Esophagus squamous epithelium (tissue), 4 donors: Measurements from ENCODE around the gene VIT.

ENCODE experiments used
- CTCF ChIP-seq, 6 experiments: fragments of 450-650 bp in 4 of 6; fragments of 200-600 bp in 2 of 6; sonication (generic) in 2 of 6; IDR thresholded peaks; one replicate each; pipeline ENCODE4 v1.5.1; 2016 to 2019; ENCODE audit warnings: antibody characterized with exemption in 6 of 6, mild to moderate bottlenecking in 4 of 6, moderate library complexity in 4 of 6
- POLR2A ChIP-seq, 4 donors: fragments of 450-650 bp; IDR thresholded peaks; one replicate each; pipeline ENCODE4 v1.6.1; 2017; ENCODE audit warnings: antibody characterized with exemption in 4 of 4, mild to moderate bottlenecking in 4 of 4, moderate library complexity in 3 of 4

- no peak for TF ChIP-seq POLR2A (IDR thresholded peaks at IDR 0.05)
- peak in 4 of 6 experiments; percentile 25 to 48 (median 41) for TF ChIP-seq CTCF (IDR thresholded peaks at IDR 0.05)
Measured at GRCh38 chr2:36672199-36672598, 24.3 kb upstream of the VIT start.
